H1 (cell line): ENCODE data around the gene GATA5.

ENCODE experiments used
- CBX8 ChIP-seq: fragments of 300-800, 300-1000 bp; sonication (generic); IDR thresholded peaks from 2 replicates; pipeline ENCODE4 v1.7.1; 2016; ENCODE audit warnings: low read depth, low read length, borderline replicate concordance
- CTCF ChIP-seq, 3 experiments: IDR thresholded peaks; 1 replicate in 2 of 3; 2 replicates in 1 of 3; pipeline versions ENCODE4 v1.5.1 to v1.6.1; 2011; ENCODE audit warnings: low read length in 3 of 3, mild to moderate bottlenecking in 3 of 3, inconsistent platforms in 2 of 3, low read depth in 1 of 3, moderate library complexity in 1 of 3; ENCODE audit not compliant: insufficient read depth in 1 of 3; ENCODE audit errors: control extremely low read depth in 1 of 3
- EGR1 ChIP-seq: IDR thresholded peaks from 2 replicates; pipeline ENCODE4 v1.6.1; 2011; ENCODE audit warnings: low read depth, low read length, borderline replicate concordance
- HDAC2 ChIP-seq, 2 experiments: fragments of 300-600 bp in 1 of 2; sonication (generic) in 1 of 2; IDR thresholded peaks; 2 replicates each; pipeline ENCODE4 v1.6.1; 2011 to 2012; ENCODE audit warnings: low read depth in 2 of 2, low read length in 2 of 2, mild to moderate bottlenecking in 2 of 2, moderate library complexity in 2 of 2, borderline replicate concordance in 1 of 2, inconsistent platforms in 1 of 2
- MAFK ChIP-seq: IDR thresholded peaks from 2 replicates; pipeline ENCODE4 v1.6.1; 2012; ENCODE audit warnings: low read depth, mild to moderate bottlenecking, improper control_type of control experiment, low read length
- RAD21 ChIP-seq, 2 experiments: IDR thresholded peaks in 1 of 2; conservative IDR thresholded peaks in 1 of 2; 2 replicates each; pipeline ENCODE4 v1.6.1; 2011; ENCODE audit warnings: low read depth in 2 of 2, low read length in 2 of 2, improper control_type of control experiment in 1 of 2, inconsistent platforms in 1 of 2, mild to moderate bottlenecking in 1 of 2, moderate library complexity in 1 of 2
- RFX5 ChIP-seq: IDR thresholded peaks from 2 replicates; pipeline ENCODE4 v1.6.1; 2011; ENCODE audit warnings: low read depth, low read length, improper control_type of control experiment, borderline replicate concordance
- TAF1 ChIP-seq: IDR thresholded peaks from 2 replicates; pipeline ENCODE4 v1.6.1; 2011; ENCODE audit warnings: mild to moderate bottlenecking, low read depth, low read length

- TF ChIP-seq CTCF (IDR thresholded peaks at IDR 0.05; ENCODE audit: control extremely low read depth in 1 of 3, insufficient read depth in 1 of 3, low read depth in 1 of 3, low read length in 3 of 3) (no peak), HDAC2 (IDR thresholded peaks at IDR 0.05; ENCODE audit: borderline replicate concordance in 1 of 2, low read depth in 2 of 2, low read length in 2 of 2) (no peak), EGR1 (no peak), TAF1 (no peak), RFX5 (no peak), MAFK (no peak), RAD21 (IDR thresholded peaks at IDR 0.05 in 1 of 2, conservative IDR thresholded peaks at IDR 0.05 in 1 of 2; ENCODE audit: low read depth in 2 of 2, low read length in 2 of 2) (no peak), CBX8 (no peak)
Measured at GRCh38 chr20:62472138-62472940, 3.5 kb downstream of the GATA5 start.
